ENCODE measurements around the gene TPRG1. TPM values are rescaled to one million over a fixed set of nuclear protein-coding genes. Genes with fewer than 3 reads are reported as not detected.
A peak's percentile ranks its signal among the peaks of the same experiment; 100 is the strongest.

TPRG1 gene
- total RNA-seq, 2 experiments from 2014 or later, result 9.7 to 10.5 TPM

DNA sequence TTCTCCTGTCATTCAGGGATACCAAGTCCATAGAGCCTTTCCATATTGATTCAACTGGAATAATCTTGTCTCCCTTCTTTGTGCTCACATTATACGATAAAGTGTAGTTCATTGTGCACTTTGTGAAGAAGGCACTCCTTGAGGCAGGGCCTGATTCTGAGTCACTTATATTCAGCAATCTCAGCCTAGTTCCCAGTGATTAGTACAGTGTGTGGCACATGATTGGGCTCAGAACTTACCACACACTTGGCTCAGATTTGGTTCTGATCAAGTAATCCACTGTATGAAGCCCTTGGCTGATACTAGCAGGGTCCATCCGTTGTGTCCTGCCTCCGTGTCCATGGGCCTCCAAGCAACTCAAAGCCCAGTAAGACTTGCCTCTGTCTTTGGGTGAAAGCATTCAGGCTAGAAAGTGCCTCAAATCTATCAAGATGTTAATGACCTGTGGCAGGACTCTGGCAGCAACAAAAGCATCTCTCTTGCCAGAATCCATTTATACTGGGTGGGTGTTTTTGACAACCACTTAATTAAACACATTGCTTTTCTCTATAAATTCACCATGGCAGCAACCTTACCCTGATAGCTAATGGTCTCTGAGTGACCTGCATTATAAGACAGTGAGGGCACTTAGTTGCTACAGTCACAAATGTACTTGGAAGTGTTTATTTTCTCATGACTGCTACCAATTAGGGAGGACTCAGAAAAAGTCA lies 51.3 kb downstream of the TPRG1 start:
- Mint-ChIP-seq H3K27me3 (no peaks in the 10 kb centered on the region), H3K4me3 (no peak overlapping the region), H3K36me3 (no peaks in the 10 kb centered on the region), H3K4me1 (no peaks in the 10 kb centered on the region), H3K27ac (no peak overlapping the region), H3K9me3 (ENCODE audit: low read depth) (no peaks in the 10 kb centered on the region)
- no peak for DNase-seq
- ATAC-seq, result no peak
- CTCF ChIA-PET, result no interaction called here

DNA sequence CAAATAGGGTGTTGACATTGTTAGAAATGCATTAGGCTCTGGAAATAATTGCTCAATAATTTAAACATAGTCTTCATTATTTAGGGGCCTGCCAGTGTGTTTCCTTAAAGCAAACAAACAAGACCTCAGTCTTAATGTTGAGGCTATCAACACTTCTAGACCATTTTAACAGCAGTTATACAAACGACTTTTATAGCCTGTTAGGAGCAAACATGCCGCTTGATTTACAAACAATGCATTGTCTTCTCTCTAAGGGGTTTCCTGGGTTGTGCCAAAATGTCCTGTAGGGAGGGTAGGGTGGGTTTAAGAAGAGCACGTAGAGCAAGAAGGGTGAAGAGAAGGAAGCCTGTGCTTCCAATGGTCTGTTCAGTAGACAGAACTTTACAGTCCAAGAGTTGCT lies 53.7 kb downstream of the TPRG1 start:
- DNase-seq (no peak), ATAC-seq (no peak)
- CTCF ChIA-PET, result no interaction called here
- Mint-ChIP-seq H3K36me3 (no peaks in the 10 kb centered on the region), H3K9me3 (ENCODE audit: low read depth) (no peaks in the 10 kb centered on the region), H3K27ac (no peak overlapping the region), H3K4me3 (no peak overlapping the region), H3K4me1 (no peaks in the 10 kb centered on the region), H3K27me3 (no peaks in the 10 kb centered on the region)

DNA sequence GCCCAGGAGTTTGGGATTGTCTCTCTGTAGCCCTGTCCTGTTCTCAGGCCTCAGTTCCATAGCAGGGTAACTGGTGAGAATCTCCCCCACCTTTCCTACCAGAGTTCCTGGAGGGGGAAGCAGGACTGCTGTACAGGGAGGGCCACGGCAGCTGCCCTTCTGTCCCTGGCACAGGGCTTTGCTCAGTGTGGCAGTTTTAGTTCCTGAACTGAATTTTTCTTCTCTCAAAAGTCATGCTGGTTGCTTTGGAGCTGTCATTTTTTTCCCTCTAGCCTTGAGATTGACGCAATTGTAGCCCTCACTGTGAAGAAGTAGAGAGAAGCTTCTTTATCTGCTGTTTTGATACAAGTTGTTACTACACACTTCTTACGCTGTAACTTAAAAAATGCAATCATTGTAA lies 55.5 kb downstream of the TPRG1 start:
- H3K36me3 Mint-ChIP-seq, result no peaks in the 10 kb centered on the region
- H3K27me3 Mint-ChIP-seq, result no peaks in the 10 kb centered on the region
- no peaks in the 10 kb centered on the region for H3K9me3 Mint-ChIP-seq (ENCODE audit: low read depth)
- no peaks in the 10 kb centered on the region for H3K4me1 Mint-ChIP-seq
- DNase-seq (no peak), ATAC-seq (no peak)
- CTCF ChIA-PET, result no interaction called here
- H3K27ac Mint-ChIP-seq, result no peak overlapping the region
- H3K4me3 Mint-ChIP-seq, result no peak overlapping the region

DNA sequence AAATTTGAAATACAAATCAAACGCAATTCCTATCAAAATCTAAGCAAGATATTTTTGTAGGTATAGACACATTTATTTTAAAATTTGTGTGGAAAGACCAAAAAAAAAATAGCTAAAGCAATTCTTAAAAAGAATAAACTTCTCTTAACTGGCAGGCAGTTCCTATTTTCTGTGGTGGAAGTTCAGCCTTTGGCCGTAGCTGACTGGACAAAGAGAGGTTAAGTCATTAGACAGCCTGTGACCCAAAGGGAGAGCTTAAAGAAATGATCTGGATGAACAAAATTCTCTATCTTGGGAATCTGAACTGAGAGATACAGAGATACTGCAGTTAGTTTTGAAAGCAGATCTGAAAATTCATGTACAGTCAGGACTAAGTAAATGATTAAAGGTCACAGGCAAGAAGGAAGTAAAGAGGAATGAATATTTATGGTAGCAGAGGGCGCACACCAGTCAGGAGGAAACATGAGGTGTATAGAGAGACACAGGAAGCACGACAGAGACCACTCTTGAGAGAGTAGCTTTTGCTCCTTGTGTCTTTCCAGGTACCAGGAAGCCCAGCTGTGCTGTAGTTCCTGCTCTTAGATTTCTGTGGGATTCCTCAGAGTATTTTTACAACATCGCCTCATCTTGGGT lies 57.5 kb downstream of the TPRG1 start:
- Mint-ChIP-seq H3K36me3 (no peaks in the 10 kb centered on the region), H3K4me1 (peaks cover 2% of the 10 kb centered on the region), H3K27ac (no peak overlapping the region), H3K27me3 (no peaks in the 10 kb centered on the region), H3K9me3 (ENCODE audit: low read depth) (no peaks in the 10 kb centered on the region), H3K4me3 (no peak overlapping the region)
- DNase-seq (no peak), ATAC-seq (no peak)
- CTCF ChIA-PET, result no interaction called here

DNA sequence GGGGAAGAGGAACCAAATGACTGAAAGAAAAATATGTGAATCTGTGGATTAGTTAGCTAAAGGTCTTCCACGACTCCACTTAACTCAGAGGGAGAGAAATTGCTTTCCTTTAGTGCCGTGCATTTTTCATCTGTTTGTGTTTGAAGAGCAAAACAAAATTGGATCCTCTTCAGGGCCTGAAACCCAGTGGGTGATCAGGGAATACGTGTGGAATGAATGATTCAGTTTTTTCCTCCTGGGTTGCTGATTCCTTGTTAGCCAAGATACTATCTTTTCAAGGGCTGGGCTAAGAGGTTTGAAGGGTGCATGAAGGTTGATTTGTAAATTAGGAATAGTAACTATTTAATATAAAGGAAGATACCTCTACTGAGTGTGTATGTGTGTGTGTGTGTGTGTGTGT lies 61.0 kb downstream of the TPRG1 start:
- DNase-seq (no peak), ATAC-seq (no peak)
- Mint-ChIP-seq H3K27ac (no peak overlapping the region), H3K27me3 (no peaks in the 10 kb centered on the region), H3K9me3 (ENCODE audit: low read depth) (no peaks in the 10 kb centered on the region), H3K4me3 (no peak overlapping the region), H3K36me3 (no peaks in the 10 kb centered on the region), H3K4me1 (peaks cover 16% of the 10 kb centered on the region)
- CTCF ChIA-PET, result no interaction called here

DNA sequence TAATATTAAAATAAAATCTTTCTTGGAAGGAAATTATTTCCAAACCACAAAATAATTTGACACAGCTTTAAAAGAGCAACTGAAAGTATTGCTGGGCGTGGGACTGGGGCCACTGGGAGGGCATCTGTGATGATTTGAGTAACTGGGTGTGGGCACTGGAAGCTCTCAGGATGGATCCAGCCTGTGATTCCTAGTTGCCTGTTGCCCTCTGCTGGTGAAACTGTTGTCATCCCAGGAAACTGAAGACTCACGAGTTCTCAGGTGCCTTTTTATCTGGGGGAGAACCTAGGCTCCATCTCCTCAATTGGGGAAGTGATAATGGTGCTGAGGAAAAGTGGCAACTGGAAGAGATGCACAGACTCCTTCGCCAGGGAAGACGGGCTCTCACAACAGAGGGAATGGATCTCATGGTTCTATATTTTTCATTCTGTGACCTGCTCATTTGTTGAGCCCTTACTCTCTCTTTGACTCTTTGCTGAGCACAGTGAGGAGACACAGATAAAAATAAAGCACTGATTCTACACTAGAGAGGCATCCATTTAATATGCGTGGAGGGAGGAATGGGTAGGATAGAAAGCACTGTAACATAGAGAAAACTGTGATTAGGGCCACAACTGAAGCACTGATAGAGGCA lies 61.6 kb downstream of the TPRG1 start:
- Mint-ChIP-seq H3K36me3 (no peaks in the 10 kb centered on the region), H3K27ac (no peak overlapping the region), H3K4me3 (no peak overlapping the region), H3K4me1 (peaks cover 16% of the 10 kb centered on the region), H3K9me3 (ENCODE audit: low read depth) (no peaks in the 10 kb centered on the region), H3K27me3 (no peaks in the 10 kb centered on the region)
- ATAC-seq, result peak; percentile 30
- DNase-seq, result peak; percentile 46
- CTCF ChIA-PET, result no interaction called here

DNA sequence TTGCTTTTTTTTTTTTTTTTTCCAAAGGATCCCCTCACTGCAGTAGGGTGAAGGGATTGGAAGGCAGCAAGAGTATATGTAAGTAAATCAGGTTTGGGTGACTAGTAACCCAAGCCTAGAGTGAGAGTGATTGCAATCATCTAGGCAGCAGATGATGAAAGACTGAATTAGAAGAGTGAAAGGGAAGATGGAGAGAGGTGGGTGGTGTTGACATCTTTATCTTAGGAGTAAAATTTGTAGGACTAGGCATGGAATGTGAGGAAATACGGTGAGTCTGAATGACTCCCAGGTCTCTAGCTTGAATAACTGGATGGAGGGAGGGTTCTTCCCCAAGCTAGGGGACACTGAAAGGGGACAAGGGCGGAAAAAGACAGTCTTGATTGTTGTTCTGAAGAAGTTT lies 63.4 kb downstream of the TPRG1 start:
- no peak for ATAC-seq
- no peaks in the 10 kb centered on the region for H3K27me3 Mint-ChIP-seq
- peaks cover 1% of the 10 kb centered on the region for H3K36me3 Mint-ChIP-seq
- CTCF ChIA-PET, result no interaction called here
- DNase-seq, result no peak
- H3K4me1 Mint-ChIP-seq, result peaks cover 16% of the 10 kb centered on the region
- H3K27ac Mint-ChIP-seq, result no peak overlapping the region
- no peaks in the 10 kb centered on the region for H3K9me3 Mint-ChIP-seq (ENCODE audit: low read depth)
- no peak overlapping the region for H3K4me3 Mint-ChIP-seq

DNA sequence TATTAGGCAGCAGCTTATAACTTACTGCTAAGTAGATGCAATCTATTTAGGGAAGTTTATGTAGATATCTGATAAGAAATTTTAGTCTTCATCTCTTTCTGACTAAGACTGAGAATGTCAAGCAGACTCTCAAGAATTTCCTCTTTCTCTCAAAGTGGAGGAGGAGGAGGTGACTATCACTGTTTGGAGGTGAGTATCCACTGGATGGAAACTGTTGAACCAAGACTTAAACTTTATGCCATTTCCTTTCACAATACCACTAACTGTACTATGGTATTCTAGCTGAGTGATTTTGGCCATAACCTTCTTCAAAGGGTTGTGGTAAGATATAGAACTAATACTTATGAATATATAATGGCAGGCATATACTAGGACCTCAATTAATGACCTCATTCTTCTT lies 64.6 kb downstream of the TPRG1 start:
- no peak overlapping the region for H3K27ac Mint-ChIP-seq
- H3K27me3 Mint-ChIP-seq, result no peaks in the 10 kb centered on the region
- no peak overlapping the region for H3K4me3 Mint-ChIP-seq
- H3K4me1 Mint-ChIP-seq, result peaks cover 16% of the 10 kb centered on the region
- DNase-seq, result no peak
- peak; percentile 76 for ATAC-seq
- CTCF ChIA-PET, result interaction anchor here (1.0 kb wide), 1 partner anchor 26 kb away, joined by 3 read pairs; no protein-coding TSS in a partner anchor
- H3K9me3 Mint-ChIP-seq (ENCODE audit: low read depth), result no peaks in the 10 kb centered on the region
- peaks cover 3% of the 10 kb centered on the region for H3K36me3 Mint-ChIP-seq

DNA sequence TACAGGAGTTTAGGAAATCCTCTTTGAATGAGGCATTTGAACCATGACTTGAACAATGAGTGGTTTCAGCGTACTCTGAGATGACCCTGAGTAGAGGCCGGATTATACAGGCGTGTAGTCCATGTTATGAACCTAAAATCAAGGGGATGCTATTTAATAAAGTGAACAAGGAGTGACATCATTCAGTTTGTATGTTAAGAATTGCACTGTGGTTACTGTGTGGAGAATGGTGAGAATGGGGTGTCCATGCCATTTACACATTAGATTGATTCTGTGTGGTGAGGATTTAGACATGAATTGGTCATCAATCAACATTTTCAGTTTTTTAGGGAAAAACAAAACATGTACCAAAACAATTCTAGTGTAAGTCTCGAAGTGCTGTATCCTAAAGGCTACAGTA lies 65.8 kb downstream of the TPRG1 start:
- CTCF ChIA-PET, result no interaction called here
- Mint-ChIP-seq H3K4me1 (peaks cover 16% of the 10 kb centered on the region), H3K4me3 (no peak overlapping the region), H3K27ac (no peak overlapping the region), H3K9me3 (ENCODE audit: low read depth) (no peaks in the 10 kb centered on the region), H3K36me3 (peaks cover 6% of the 10 kb centered on the region), H3K27me3 (no peaks in the 10 kb centered on the region)
- DNase-seq (no peak), ATAC-seq (no peak)

DNA sequence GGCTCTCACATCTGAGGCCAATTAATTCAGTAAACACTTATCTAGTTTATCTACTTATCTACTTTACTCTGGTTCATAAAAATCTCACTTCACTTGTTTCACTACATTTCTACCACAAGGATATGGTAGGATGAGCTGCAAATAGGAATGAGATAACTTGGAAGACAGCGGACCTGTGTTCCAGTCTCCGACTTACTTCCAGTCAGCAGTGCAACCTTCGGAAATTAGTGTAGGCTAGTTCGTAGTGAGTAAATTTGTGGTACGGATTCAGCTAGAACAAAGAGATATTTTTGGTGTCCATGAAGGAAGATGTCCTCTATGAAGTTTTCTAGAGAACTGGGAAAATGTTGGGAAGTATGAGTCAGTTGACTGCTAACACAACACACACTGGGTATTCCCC lies 66.3 kb downstream of the TPRG1 start:
- Mint-ChIP-seq H3K4me1 (peaks cover 16% of the 10 kb centered on the region), H3K36me3 (peaks cover 7% of the 10 kb centered on the region), H3K27me3 (no peaks in the 10 kb centered on the region), H3K4me3 (no peak overlapping the region), H3K9me3 (ENCODE audit: low read depth) (no peaks in the 10 kb centered on the region), H3K27ac (no peak overlapping the region)
- DNase-seq (no peak), ATAC-seq (no peak)
- CTCF ChIA-PET, result no interaction called here

DNA sequence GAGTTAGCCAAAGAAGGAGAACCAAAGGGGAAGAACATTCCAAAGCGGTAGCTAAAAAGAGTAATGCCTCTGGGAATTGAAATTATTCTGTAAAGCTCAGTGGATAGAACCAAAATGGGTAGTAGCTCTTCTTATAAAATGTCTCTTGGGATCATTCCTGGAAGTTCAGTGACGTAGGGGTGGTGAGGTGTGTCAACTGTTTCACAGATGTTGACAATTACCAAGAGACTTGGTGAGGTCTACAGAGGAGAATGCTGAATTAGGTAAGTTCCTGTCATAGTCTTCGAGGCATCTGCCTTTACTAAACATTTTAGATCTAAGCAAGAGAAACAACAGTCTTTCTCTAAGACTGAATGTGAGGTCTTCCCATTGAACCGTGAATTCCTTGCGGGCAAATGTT lies 67.8 kb downstream of the TPRG1 start:
- DNase-seq (no peak), ATAC-seq (no peak)
- no peak overlapping the region for H3K27ac Mint-ChIP-seq
- no peaks in the 10 kb centered on the region for H3K27me3 Mint-ChIP-seq
- CTCF ChIA-PET, result no interaction called here
- peaks cover 2% of the 10 kb centered on the region for H3K9me3 Mint-ChIP-seq (ENCODE audit: low read depth)
- H3K36me3 Mint-ChIP-seq, result peaks cover 10% of the 10 kb centered on the region
- H3K4me1 Mint-ChIP-seq, result peaks cover 13% of the 10 kb centered on the region
- no peak overlapping the region for H3K4me3 Mint-ChIP-seq

DNA sequence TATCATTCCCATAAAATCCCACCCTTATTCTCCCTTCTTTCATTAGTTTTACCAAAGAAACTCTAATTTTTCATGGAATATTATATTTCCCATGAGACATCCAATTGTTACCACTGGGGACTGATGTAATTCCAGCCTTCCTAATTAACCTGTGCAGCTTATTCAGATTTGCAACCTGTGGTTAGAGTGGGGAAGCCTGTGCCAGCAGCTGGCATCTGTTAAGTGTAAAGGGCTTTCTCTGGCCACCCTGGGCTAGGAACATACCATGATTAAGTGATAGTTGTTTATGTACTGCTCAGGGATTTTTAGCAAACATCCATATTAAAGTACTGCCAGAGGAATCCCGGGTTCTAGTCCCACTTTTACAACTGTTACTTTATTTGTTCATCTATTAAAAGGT lies 78.2 kb downstream of the TPRG1 start:
- peaks cover 4% of the 10 kb centered on the region for H3K9me3 Mint-ChIP-seq (ENCODE audit: low read depth)

DNA sequence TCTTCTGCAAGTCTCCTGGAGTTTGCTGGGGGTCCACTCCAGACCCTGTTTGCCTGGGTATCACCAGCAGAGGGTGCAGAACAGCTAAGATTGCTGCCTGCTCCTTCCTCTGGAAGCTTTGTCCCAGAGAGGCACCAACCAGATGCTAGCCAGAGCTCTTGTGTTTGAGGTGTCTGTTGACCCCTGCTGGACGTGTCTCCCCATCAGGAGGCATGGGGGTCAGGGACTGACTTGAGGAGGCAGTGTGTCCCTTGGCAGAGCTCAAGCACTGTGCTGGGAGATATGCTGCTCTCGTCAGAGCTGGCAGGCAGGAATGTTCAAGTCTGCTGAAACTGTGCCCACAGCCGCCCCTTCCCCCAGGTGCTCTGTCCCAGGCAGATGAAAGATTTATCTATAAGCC lies 86.5 kb downstream of the TPRG1 start:
- no peak for DNase-seq
- Mint-ChIP-seq H3K27me3 (peaks cover 3% of the 10 kb centered on the region), H3K4me1 (no peaks in the 10 kb centered on the region), H3K36me3 (peaks cover 1% of the 10 kb centered on the region), H3K9me3 (ENCODE audit: low read depth) (peaks cover 5% of the 10 kb centered on the region), H3K27ac (no peak overlapping the region), H3K4me3 (no peak overlapping the region)
- no peak for ATAC-seq
- CTCF ChIA-PET, result no interaction called here

More for the DNA sequence above, 78.2 kb downstream of the TPRG1 start:
- ATAC-seq, result no peak
- DNase-seq, result no peak
- Mint-ChIP-seq H3K4me1 (no peaks in the 10 kb centered on the region), H3K27me3 (no peaks in the 10 kb centered on the region), H3K4me3 (no peak overlapping the region), H3K36me3 (peaks cover 1% of the 10 kb centered on the region), H3K27ac (no peak overlapping the region)
- CTCF ChIA-PET, result no interaction called here
